ENCODE results near the gene LRPAP1.

DNA sequence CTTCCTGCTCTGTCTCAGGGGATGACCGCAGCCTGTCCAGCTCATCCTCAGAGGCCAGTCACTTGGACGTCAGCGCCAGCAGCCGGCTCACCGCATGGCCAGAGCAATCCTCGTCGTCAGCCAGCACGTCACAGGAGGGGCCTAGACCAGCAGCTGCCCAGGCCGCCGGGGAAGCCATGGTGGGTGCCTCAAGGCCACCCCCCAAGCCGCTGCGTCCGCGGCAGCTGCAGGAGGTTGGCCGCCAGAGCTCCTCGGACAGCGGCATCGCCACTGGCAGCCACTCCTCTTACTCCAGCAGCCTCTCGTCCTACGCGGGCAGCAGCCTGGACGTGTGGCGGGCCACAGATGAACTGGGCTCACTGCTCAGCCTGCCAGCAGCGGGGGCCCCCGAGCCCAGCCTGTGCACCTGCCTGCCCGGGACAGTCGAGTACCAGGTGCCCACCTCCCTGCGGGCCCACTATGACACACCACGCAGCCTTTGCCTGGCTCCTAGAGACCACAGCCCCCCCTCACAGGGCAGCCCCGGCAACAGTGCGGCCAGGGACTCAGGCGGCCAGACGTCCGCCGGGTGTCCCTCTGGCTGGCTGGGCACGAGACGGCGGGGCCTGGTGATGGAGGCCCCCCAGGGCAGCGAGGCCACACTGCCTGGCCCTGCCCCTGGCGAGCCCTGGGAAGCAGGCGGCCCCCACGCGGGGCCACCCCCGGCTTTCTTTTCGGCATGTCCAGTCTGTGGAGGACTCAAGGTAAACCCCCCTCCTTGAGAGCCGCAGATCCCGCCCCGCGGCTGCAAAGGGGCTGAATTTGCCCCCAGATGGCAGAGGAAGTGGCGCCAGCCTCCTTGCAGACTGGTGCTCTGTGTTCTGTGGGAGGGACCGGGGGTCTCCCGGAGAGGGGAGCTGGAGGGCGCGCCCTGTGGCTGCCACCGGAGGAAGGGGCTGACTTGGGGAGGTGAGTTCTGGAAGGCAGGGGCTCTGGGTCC, 39.2 kb downstream of the LRPAP1 start:
- TF ChIP-seq, protein P1, sequence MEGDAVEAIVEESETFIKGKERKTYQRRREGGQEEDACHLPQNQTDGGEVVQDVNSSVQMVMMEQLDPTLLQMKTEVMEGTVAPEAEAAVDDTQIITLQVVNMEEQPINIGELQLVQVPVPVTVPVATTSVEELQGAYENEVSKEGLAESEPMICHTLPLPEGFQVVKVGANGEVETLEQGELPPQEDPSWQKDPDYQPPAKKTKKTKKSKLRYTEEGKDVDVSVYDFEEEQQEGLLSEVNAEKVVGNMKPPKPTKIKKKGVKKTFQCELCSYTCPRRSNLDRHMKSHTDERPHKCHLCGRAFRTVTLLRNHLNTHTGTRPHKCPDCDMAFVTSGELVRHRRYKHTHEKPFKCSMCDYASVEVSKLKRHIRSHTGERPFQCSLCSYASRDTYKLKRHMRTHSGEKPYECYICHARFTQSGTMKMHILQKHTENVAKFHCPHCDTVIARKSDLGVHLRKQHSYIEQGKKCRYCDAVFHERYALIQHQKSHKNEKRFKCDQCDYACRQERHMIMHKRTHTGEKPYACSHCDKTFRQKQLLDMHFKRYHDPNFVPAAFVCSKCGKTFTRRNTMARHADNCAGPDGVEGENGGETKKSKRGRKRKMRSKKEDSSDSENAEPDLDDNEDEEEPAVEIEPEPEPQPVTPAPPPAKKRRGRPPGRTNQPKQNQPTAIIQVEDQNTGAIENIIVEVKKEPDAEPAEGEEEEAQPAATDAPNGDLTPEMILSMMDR (conservative IDR thresholded peaks at IDR 0.05): no peak
- no peak for TF ChIP-seq EZH2 (IDR thresholded peaks at IDR 0.05; ENCODE audit: low read depth)

Measured in PC-9 (cell line).